GM12878 (cell line): ENCODE data around the gene CADM2. TPM values are rescaled to one million over a fixed set of nuclear protein-coding genes. Genes with fewer than 3 reads are reported as not detected.

Source experiments
- ATAC-seq: fragments of 200-7000 bp; cut with Tn5 transposase; 3 replicates; pipeline ENCODE4 v1.9.1; 2020; ENCODE audit warnings: mild to moderate bottlenecking, moderate library complexity
- BruUV-seq: library from RNA; stranded (reverse); fragments of 400-500 nt; replicated peaks from 2 replicates; lab custom pipeline; 2021; lab: Mats Ljungman, UMichigan
- CTCF ChIA-PET: fragments of 300-600 bp; sonication (Branson Sonifier 250); formaldehyde crosslinking; extraction: SDS; loops from one replicate; lab custom pipeline; 2021; ENCODE audit warnings: inconsistent platforms; lab: Yijun Ruan, JAX
- POLR2A ChIA-PET: fragments of 350-600 bp; formaldehyde crosslinking; extraction: SDS; loops from one replicate; lab custom pipeline; 2021; ENCODE audit warnings: inconsistent platforms; lab: Charles Lee
- RAD21 ChIA-PET: fragments of 300-600 bp; sonication (Branson Sonifier 250); formaldehyde crosslinking; loops from one replicate; lab custom pipeline; 2023; ENCODE audit warnings: antibody characterized with exemption; ENCODE audit not compliant: unreplicated experiment; lab: Charles Lee
- SMC1A ChIA-PET: fragments of 300-600 bp; sonication (Branson Sonifier 250); formaldehyde crosslinking; loops from one replicate; lab custom pipeline; 2023; ENCODE audit not compliant: unreplicated experiment, uncharacterized antibody; lab: Charles Lee
- DNase-seq: peaks from one replicate; pipeline ENCODE4 v3.0.0-alpha.2; 2011; ENCODE audit warnings: low read depth, low spot score
- FAIRE-seq: peaks from 3 replicates; lab custom pipeline; 2011; peaks lifted over from hg19 to GRCh38; lab: Jason Lieb, UNC
- H2AFZ ChIP-seq: 2 replicates; pipeline ENCODE4 v1.6.0; 2011; ENCODE audit warnings: low read depth, low read length, control low read depth; ENCODE audit not compliant: control insufficient read depth
- H3K27ac ChIP-seq: 2 replicates; pipeline ENCODE4 v1.5.1; 2011; ENCODE audit warnings: control low read depth; ENCODE audit not compliant: control insufficient read depth, insufficient read depth
- H3K27me3 ChIP-seq, 2 experiments: replicated peaks in 1 of 2; 2 replicates each; pipeline versions ENCODE4 v1.6.0 to v1.6.1; 2011; ENCODE audit warnings: low read length in 1 of 2; ENCODE audit not compliant: control insufficient read depth in 2 of 2, insufficient read depth in 2 of 2
- H3K36me3 ChIP-seq, 2 experiments: 2 replicates each; pipeline ENCODE4 v1.5.1; 2011; ENCODE audit warnings: low read length in 1 of 2; ENCODE audit not compliant: control insufficient read depth in 2 of 2, insufficient read depth in 2 of 2
- H3K4me1 ChIP-seq: 2 replicates; pipeline ENCODE4 v1.6.1; 2011; ENCODE audit warnings: mild to moderate bottlenecking, low read length, moderate library complexity, mixed read lengths; ENCODE audit not compliant: control insufficient read depth, insufficient read depth
- H3K4me2 ChIP-seq: 2 replicates; pipeline ENCODE4 v1.6.0; 2011; ENCODE audit warnings: control low read depth; ENCODE audit not compliant: control insufficient read depth, insufficient read depth
- H3K4me3 ChIP-seq: fragments of 200-600 bp; sonication (generic); 2 replicates; pipeline ENCODE4 v1.5.1; 2016
- H3K79me2 ChIP-seq: 2 replicates; pipeline ENCODE4 v1.6.0; 2011; ENCODE audit warnings: low read length; ENCODE audit not compliant: control insufficient read depth, insufficient read depth
- H3K9ac ChIP-seq: 2 replicates; pipeline ENCODE4 v1.8.0; 2011; ENCODE audit warnings: low read length, control low read depth, mixed read lengths; ENCODE audit not compliant: control insufficient read depth, insufficient read depth
- H3K9me3 ChIP-seq: replicated peaks from 3 replicates; pipeline ENCODE4 v1.5.1; 2011; ENCODE audit warnings: mild to moderate bottlenecking, low read length; ENCODE audit not compliant: control insufficient read depth, insufficient read depth
- H4K20me1 ChIP-seq: 2 replicates; pipeline ENCODE4 v1.6.0; 2011; ENCODE audit not compliant: control insufficient read depth, insufficient read depth
- ATF7 ChIP-seq: fragments of 450-650 bp; IDR thresholded peaks from 2 replicates; pipeline ENCODE4 v1.6.1; 2016; ENCODE audit warnings: low read depth, mild to moderate bottlenecking
- BCL11A ChIP-seq: IDR thresholded peaks from 2 replicates; pipeline ENCODE4 v1.6.1; 2011; ENCODE audit warnings: low read depth, low read length
- HCFC1 ChIP-seq: fragments of 150-350 bp; IDR thresholded peaks from 2 replicates; pipeline ENCODE4 v1.6.1; 2014; ENCODE audit warnings: low read length
- HDGF ChIP-seq: fragments of 450-650 bp; IDR thresholded peaks from 2 replicates; pipeline ENCODE4 v1.6.1; 2016; ENCODE audit warnings: antibody characterized with exemption
- IRF4 ChIP-seq: IDR thresholded peaks from 2 replicates; pipeline ENCODE4 v1.6.1; 2011; ENCODE audit warnings: low read depth, low read length
- MTA2 ChIP-seq: fragments of 450-650 bp; IDR thresholded peaks from 2 replicates; pipeline ENCODE4 v1.6.1; 2016; ENCODE audit warnings: low read depth, mild to moderate bottlenecking, moderate library complexity
- NR2C1 ChIP-seq: fragments of 450-650 bp; IDR thresholded peaks from 2 replicates; pipeline ENCODE4 v1.6.1; 2017; ENCODE audit warnings: antibody characterized with exemption, mild to moderate bottlenecking, moderate library complexity
- NR2C2 ChIP-seq: IDR thresholded peaks from 2 replicates; pipeline ENCODE4 v1.6.1; 2011; ENCODE audit warnings: borderline replicate concordance, low read depth; ENCODE audit not compliant: control insufficient read depth, insufficient read length
- PAX8 ChIP-seq: fragments of 450-650 bp; IDR thresholded peaks from 2 replicates; pipeline ENCODE4 v1.6.1; 2017; ENCODE audit warnings: mild to moderate bottlenecking, moderate library complexity
- POLR2AphosphoS5 ChIP-seq: IDR thresholded peaks from 2 replicates; pipeline ENCODE4 v1.6.1; 2011; ENCODE audit warnings: mild to moderate bottlenecking, low read length, inconsistent platforms
- RBBP5 ChIP-seq: fragments of 200-600 bp; sonication (generic); conservative IDR thresholded peaks from 2 replicates; pipeline ENCODE4 v1.6.1; 2016
- SPI1 ChIP-seq: IDR thresholded peaks from 2 replicates; pipeline ENCODE4 v1.6.1; 2011; ENCODE audit warnings: low read depth, mild to moderate bottlenecking, low read length, moderate library complexity, borderline replicate concordance; ENCODE audit not compliant: insufficient read depth
- ZNF217 ChIP-seq: fragments of 450-650 bp; IDR thresholded peaks from 2 replicates; pipeline ENCODE4 v1.6.1; 2017; ENCODE audit warnings: antibody characterized with exemption, mild to moderate bottlenecking
- WGBS: methylation state at CpG from one replicate; pipeline ENCODE4 v1.1.6; 2016; ENCODE audit warnings: low lambda C conversion rate; ENCODE audit not compliant: insufficient replicate concordance, insufficient coverage; ENCODE audit errors: missing lambda C conversion rate; 5-methylcytosine and 5-hydroxymethylcytosine counted together
- in situ Hi-C: fragments of 300-500 bp; cut with MboI; formaldehyde crosslinking; loops from 9 replicates; pipeline ENCODE4 v1.14.3; 2018; ENCODE audit warnings: mixed read lengths
- intact Hi-C: fragments of 100-400 bp; cut with micrococcal nuclease; formaldehyde crosslinking; loops from one replicate; pipeline ENCODE4 v1.14.2; 2022; ENCODE audit not compliant: unreplicated experiment
- polyA plus RNA-seq, 11 experiments: library from polyadenylated mRNA; depleted of rRNA in 4 of 11; unstranded in 6 of 11; stranded (reverse) in 5 of 11; fragments of >200 nt; fragmentation: Nextera tagmentation in 4 of 11; fragmentation: Illumina TruSeq in 1 of 11; extraction: Ambion mirVana in 4 of 11; extraction: Trizol in 1 of 11; gene quantifications; 1 replicate in 1 of 11; 2 replicates in 10 of 11; pipeline versions ENCODE4 v1.2.1 to v1.2.3, GENCODE V29; 2011 to 2016; ENCODE audit warnings: inconsistent platforms in 2 of 11, missing spikeins in 2 of 11, low read depth in 1 of 11
- total RNA-seq, 4 experiments: library from RNA; depleted of rRNA in 3 of 4; stranded (reverse); fragments of >200 nt in 3 of 4; fragmentation: Illumina TruSeq in 1 of 4; extraction: Trizol in 1 of 4; gene quantifications; 2 replicates each; pipeline versions ENCODE4 v1.2.1 to v1.2.3, GENCODE V29; 2013 to 2021
- TF ChIP-seq, protein P1 (sequence below): fragments of 450-650 bp; conservative IDR thresholded peaks from 2 replicates; pipeline ENCODE4 v1.6.1; 2017; ENCODE audit warnings: mild to moderate bottlenecking, moderate library complexity
- TF ChIP-seq, protein P2 (sequence below): fragments of 450-650 bp; IDR thresholded peaks from 2 replicates; pipeline ENCODE4 v1.6.1; 2017; ENCODE audit warnings: mild to moderate bottlenecking, moderate library complexity

The CADM2 gene
- total and polyA plus RNA-seq, 10 of the 15 experiments (the other 5 are each of a cell fraction or from before 2014, with no cell fraction given) = 0.13 TPM; not detected in 9

GRCh38 chr3:85252686-85253085 is 293.9 kb downstream of the CADM2 start:
- Histone ChIP-seq H4K20me1 (no peaks in the 10 kb centered on the region), H3K4me3 (no peak overlapping the region), H3K4me2 (no peak overlapping the region), H2AFZ (no peak overlapping the region), H3K36me3 (no peaks in the 10 kb centered on the region), H3K27me3 (no peaks in the 10 kb centered on the region), H3K27ac (no peak overlapping the region), H3K9ac (no peak overlapping the region), H3K4me1 (no peaks in the 10 kb centered on the region), H3K79me2 (no peaks in the 10 kb centered on the region), H3K9me3 (no peaks in the 10 kb centered on the region)
- in situ Hi-C loops = no loop called here
- intact Hi-C loops = no loop called here
- ChIA-PET SMC1A (no interaction called here), POLR2A (no interaction called here), RAD21 (no interaction called here), CTCF (no interaction called here)
- TF ChIP-seq ATF7 (0 out of 2 replicates have a peak, but pooled peaks have one; percentile 15), ZNF217 (no peak)
- WGBS = 4% methylated on average over 1 of the region's 1 CpG
- BruUV-seq = no TSS peak
- no peak for ATAC-seq
- DNase-seq = no peak
- no peak for FAIRE-seq

DNA sequence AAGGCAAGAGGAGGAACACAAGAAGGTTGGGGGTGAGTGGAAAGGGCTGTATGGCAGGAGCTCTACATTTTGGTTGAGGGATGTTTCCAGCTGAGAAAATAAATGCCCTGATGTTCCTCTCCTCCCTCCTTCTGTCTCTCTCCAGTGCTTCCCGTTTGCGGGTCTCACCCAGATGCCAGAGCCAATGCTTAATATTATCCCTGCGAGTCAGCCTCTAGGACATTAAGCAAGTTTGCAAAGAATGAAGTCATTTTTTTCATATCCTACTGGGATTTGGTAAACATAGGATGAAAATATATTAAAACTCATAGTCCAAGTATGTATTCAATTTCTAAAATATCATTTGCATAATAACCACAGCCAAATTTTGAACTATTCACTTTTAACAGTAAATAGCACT is 295.9 kb downstream of the CADM2 start:
- Histone ChIP-seq H3K27ac (no peak overlapping the region), H3K27me3 (no peaks in the 10 kb centered on the region), H3K9ac (no peak overlapping the region), H3K4me2 (no peak overlapping the region), H3K36me3 (no peaks in the 10 kb centered on the region), H4K20me1 (no peaks in the 10 kb centered on the region), H3K79me2 (no peaks in the 10 kb centered on the region), H3K9me3 (no peaks in the 10 kb centered on the region), H3K4me1 (no peaks in the 10 kb centered on the region), H2AFZ (no peak overlapping the region), H3K4me3 (no peak overlapping the region)
- no TSS peak for BruUV-seq
- intact Hi-C loops (no loop called here), in situ Hi-C loops (no loop called here)
- RAD21 ChIA-PET = no interaction called here
- ATAC-seq = no peak
- DNase-seq = no peak
- SMC1A ChIA-PET = no interaction called here
- CTCF ChIA-PET = no interaction called here
- POLR2A ChIA-PET = no interaction called here
- no peak for FAIRE-seq
- WGBS = 20% methylated on average over 3 of the region's 3 CpGs
- TF ChIP-seq RBBP5 (no peak), PAX8 (no peak), SPI1 (no peak), HDGF (no peak), HCFC1 (no peak), NR2C2 (no peak), IRF4 (no peak), MTA2 (no peak), NR2C1 (no peak), POLR2AphosphoS5 (no peak), BCL11A (no peak)
- TF ChIP-seq, protein P1, sequence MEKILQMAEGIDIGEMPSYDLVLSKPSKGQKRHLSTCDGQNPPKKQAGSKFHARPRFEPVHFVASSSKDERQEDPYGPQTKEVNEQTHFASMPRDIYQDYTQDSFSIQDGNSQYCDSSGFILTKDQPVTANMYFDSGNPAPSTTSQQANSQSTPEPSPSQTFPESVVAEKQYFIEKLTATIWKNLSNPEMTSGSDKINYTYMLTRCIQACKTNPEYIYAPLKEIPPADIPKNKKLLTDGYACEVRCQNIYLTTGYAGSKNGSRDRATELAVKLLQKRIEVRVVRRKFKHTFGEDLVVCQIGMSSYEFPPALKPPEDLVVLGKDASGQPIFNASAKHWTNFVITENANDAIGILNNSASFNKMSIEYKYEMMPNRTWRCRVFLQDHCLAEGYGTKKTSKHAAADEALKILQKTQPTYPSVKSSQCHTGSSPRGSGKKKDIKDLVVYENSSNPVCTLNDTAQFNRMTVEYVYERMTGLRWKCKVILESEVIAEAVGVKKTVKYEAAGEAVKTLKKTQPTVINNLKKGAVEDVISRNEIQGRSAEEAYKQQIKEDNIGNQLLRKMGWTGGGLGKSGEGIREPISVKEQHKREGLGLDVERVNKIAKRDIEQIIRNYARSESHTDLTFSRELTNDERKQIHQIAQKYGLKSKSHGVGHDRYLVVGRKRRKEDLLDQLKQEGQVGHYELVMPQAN = no peak
- TF ChIP-seq, protein P2, sequence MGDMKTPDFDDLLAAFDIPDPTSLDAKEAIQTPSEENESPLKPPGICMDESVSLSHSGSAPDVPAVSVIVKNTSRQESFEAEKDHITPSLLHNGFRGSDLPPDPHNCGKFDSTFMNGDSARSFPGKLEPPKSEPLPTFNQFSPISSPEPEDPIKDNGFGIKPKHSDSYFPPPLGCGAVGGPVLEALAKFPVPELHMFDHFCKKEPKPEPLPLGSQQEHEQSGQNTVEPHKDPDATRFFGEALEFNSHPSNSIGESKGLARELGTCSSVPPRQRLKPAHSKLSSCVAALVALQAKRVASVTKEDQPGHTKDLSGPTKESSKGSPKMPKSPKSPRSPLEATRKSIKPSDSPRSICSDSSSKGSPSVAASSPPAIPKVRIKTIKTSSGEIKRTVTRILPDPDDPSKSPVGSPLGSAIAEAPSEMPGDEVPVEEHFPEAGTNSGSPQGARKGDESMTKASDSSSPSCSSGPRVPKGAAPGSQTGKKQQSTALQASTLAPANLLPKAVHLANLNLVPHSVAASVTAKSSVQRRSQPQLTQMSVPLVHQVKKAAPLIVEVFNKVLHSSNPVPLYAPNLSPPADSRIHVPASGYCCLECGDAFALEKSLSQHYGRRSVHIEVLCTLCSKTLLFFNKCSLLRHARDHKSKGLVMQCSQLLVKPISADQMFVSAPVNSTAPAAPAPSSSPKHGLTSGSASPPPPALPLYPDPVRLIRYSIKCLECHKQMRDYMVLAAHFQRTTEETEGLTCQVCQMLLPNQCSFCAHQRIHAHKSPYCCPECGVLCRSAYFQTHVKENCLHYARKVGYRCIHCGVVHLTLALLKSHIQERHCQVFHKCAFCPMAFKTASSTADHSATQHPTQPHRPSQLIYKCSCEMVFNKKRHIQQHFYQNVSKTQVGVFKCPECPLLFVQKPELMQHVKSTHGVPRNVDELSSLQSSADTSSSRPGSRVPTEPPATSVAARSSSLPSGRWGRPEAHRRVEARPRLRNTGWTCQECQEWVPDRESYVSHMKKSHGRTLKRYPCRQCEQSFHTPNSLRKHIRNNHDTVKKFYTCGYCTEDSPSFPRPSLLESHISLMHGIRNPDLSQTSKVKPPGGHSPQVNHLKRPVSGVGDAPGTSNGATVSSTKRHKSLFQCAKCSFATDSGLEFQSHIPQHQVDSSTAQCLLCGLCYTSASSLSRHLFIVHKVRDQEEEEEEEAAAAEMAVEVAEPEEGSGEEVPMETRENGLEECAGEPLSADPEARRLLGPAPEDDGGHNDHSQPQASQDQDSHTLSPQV = no peak
